HK-2 (cell line): ENCODE measurements around the gene NMNAT3.
A peak's percentile ranks its signal among the peaks of the same experiment; 100 is the strongest.
"Not testable (repeated sequence)": the region's sequence is repeated elsewhere in the genome, so short reads cannot be mapped to it uniquely, and the experiment has no call there.

Experiments used
- DNase-seq: peaks from one replicate; pipeline ENCODE4 v3.0.0-alpha.2; 2018; ENCODE audit not compliant: unreplicated experiment

Gene NMNAT3

GRCh38 chr3:139636511-139636910, 41.3 kb downstream of the NMNAT3 start:
- DNase-seq, result no peak

GRCh38 chr3:139634111-139634635, 43.6 kb downstream of the NMNAT3 start:
- no peak for DNase-seq

GRCh38 chr3:139633511-139633910, 44.3 kb downstream of the NMNAT3 start:
- no peak for DNase-seq

GRCh38 chr3:139630542-139630941, 47.2 kb downstream of the NMNAT3 start:
- no peak for DNase-seq

- DNase-seq, result peak; percentile 22
These were observed 48.7 kb downstream of the NMNAT3 start for GRCh38 chr3:139629033-139629432.

- no peak for DNase-seq
These were observed 50.0 kb downstream of the NMNAT3 start for GRCh38 chr3:139627759-139628158.

GRCh38 chr3:139620438-139620837, 57.3 kb downstream of the NMNAT3 start:
- DNase-seq, result no peak

- no peak for DNase-seq
These were observed 58.3 kb downstream of the NMNAT3 start for GRCh38 chr3:139619484-139619883.

GRCh38 chr3:139617672-139618268, 60.0 kb downstream of the NMNAT3 start:
- DNase-seq, result no peak

GRCh38 chr3:139611528-139611927, 66.2 kb downstream of the NMNAT3 start:
- no peak for DNase-seq

- no peak for DNase-seq
These were observed 66.9 kb downstream of the NMNAT3 start for GRCh38 chr3:139610886-139611285.

GRCh38 chr3:139608924-139609323, 68.8 kb downstream of the NMNAT3 start:
- no peak for DNase-seq

GRCh38 chr3:139608108-139608380, 69.7 kb downstream of the NMNAT3 start:
- no peak for DNase-seq

- no peak for DNase-seq
These were observed 70.3 kb downstream of the NMNAT3 start for GRCh38 chr3:139607257-139608107.

GRCh38 chr3:139602003-139602402, 75.8 kb downstream of the NMNAT3 start:
- DNase-seq, result no peak

- DNase-seq, result no peak
These were observed 76.4 kb downstream of the NMNAT3 start for GRCh38 chr3:139601191-139601961.

GRCh38 chr3:139597947-139598346, 79.8 kb downstream of the NMNAT3 start:
- no peak for DNase-seq

GRCh38 chr3:139591186-139591585, 86.6 kb downstream of the NMNAT3 start:
- DNase-seq, result not testable (repeated sequence)

- DNase-seq, result peak; percentile 3
These were observed 89.3 kb downstream of the NMNAT3 start for GRCh38 chr3:139588450-139588849.

- no peak for DNase-seq
These were observed 90.0 kb downstream of the NMNAT3 start for GRCh38 chr3:139587797-139588196.

- no peak for DNase-seq
These were observed 91.3 kb downstream of the NMNAT3 start for GRCh38 chr3:139586420-139587017.

GRCh38 chr3:139585820-139586219, 92.0 kb downstream of the NMNAT3 start:
- DNase-seq, result no peak
